Measurements from ENCODE around the gene MYO9A. TPM values are rescaled to one million over a fixed set of nuclear protein-coding genes. Genes with fewer than 3 reads are reported as not detected.
"Not testable (repeated sequence)": the region's sequence is repeated elsewhere in the genome, so short reads cannot be mapped to it uniquely, and the experiment has no call there.

Gene MYO9A
- total and polyA plus RNA-seq, 3 donors from 2014 or later: 68.9 to 126 (median 103) TPM

DNA sequence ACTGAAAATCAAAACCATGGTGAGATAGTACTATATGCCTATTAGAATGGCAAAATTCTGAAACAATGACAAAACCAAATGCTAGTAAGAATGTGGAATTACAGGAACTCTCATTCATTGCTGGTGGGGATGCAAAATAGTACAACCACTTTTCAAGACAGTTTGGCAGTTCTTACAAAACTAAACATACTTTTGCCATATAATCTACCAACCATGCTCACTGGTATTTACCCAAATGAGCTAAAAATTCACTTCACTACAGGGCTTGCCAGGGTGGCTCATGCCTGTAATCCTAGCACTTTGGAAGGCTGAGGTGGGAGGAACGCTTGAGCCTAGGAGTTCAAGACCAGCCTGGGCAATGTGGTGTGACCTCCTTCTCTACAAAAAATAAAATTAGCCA, 40.0 kb downstream of the MYO9A start:
- intact Hi-C loops (cut with DNase I; ENCODE audit: low total_unique reads): no loop called here
- no peak for DNase-seq
- Histone ChIP-seq H3K36me3 (ENCODE audit: low read depth, missing control alignments) (no peaks in the 10 kb centered on the region), H3K4me1 (no peaks in the 10 kb centered on the region), H3K4me3 (no peak overlapping the region), H3K27me3 (no peaks in the 10 kb centered on the region), H3K9me3 (no peaks in the 10 kb centered on the region), H3K27ac (no peak overlapping the region)
- 85 to 100% methylated on average over 1 of the region's 1 CpG for WGBS, 2 donors
- TF ChIP-seq, protein P1, sequence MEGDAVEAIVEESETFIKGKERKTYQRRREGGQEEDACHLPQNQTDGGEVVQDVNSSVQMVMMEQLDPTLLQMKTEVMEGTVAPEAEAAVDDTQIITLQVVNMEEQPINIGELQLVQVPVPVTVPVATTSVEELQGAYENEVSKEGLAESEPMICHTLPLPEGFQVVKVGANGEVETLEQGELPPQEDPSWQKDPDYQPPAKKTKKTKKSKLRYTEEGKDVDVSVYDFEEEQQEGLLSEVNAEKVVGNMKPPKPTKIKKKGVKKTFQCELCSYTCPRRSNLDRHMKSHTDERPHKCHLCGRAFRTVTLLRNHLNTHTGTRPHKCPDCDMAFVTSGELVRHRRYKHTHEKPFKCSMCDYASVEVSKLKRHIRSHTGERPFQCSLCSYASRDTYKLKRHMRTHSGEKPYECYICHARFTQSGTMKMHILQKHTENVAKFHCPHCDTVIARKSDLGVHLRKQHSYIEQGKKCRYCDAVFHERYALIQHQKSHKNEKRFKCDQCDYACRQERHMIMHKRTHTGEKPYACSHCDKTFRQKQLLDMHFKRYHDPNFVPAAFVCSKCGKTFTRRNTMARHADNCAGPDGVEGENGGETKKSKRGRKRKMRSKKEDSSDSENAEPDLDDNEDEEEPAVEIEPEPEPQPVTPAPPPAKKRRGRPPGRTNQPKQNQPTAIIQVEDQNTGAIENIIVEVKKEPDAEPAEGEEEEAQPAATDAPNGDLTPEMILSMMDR (IDR thresholded peaks at IDR 0.05): no peak
- no peak for TF ChIP-seq POLR2A (IDR thresholded peaks at IDR 0.05)

DNA sequence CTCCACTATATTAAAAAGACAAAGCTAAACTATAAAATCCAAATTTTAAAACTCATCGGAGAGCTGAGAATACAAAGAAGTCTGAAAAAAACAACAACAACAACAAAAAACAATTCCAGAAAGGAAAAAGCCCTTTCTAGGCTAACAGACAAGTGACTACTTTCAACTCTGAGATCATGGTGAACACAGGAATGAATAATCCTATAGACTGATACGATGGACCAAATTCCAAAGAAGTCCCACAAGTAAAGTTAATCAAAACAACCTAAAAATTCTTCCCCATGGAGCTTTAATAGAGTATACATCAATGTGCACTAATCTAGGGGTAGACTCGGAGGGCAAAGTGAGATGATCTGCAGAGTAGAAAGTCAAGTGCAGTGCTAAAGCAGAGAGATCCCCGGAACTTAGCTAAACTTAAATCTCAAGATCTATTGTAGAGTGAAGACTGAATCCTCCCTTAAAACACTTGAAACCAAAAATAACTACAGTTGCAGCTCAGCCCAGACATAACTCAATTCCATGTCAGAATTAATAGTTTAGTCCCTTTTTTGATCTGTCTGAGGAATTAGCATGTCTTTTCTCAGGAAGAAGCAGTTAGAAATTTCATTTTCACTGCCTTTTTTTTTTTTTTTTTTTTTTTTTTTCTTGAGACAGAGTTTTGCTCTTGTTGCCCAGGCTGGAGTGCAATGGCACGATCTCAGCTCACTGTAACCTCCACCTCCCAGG, 43.5 kb downstream of the MYO9A start:
- Histone ChIP-seq H3K27ac (no peak overlapping the region), H3K36me3 (ENCODE audit: low read depth, missing control alignments) (no peaks in the 10 kb centered on the region), H3K27me3 (no peaks in the 10 kb centered on the region), H3K4me1 (no peaks in the 10 kb centered on the region), H3K4me3 (no peak overlapping the region), H3K9me3 (no peaks in the 10 kb centered on the region)
- intact Hi-C loops (cut with DNase I; ENCODE audit: low total_unique reads): no loop called here
- 85 to 87% methylated on average over 5 of the region's 5 CpGs for WGBS, 2 donors
- TF ChIP-seq POLR2A (IDR thresholded peaks at IDR 0.05): no peak
- TF ChIP-seq, protein P1 (IDR thresholded peaks at IDR 0.05): no peak
- DNase-seq: no peak

DNA sequence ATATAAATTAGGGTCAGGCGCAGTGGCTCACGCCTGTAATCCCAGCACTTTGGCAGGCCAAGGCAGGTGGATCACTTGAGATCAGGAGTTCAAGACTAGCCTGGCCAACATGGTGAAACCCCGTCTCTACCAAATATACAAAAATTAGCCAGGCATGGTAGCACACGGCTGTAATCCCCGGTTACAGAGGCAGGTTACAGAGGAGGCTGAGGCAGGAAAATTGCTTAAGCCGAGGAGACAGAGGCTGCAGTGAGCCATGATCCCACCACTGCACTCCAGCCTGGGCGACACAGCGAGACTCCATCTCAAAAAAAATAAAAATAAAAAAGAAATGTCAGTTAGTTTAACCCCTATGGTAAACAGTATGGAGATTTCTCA, 46.5 kb downstream of the MYO9A start:
- H3K4me1 ChIP-seq; DNase-seq; intact Hi-C loops (cut with DNase I; ENCODE audit: low total_unique reads); H3K4me3 ChIP-seq; H3K9me3 ChIP-seq; H3K36me3 ChIP-seq (ENCODE audit: low read depth, missing control alignments); H3K27ac ChIP-seq; H3K27me3 ChIP-seq: not testable (repeated sequence)
- whole genome bisulfite sequencing, 2 donors: 92 to 93% methylated on average over 8 of the region's 8 CpGs

DNA sequence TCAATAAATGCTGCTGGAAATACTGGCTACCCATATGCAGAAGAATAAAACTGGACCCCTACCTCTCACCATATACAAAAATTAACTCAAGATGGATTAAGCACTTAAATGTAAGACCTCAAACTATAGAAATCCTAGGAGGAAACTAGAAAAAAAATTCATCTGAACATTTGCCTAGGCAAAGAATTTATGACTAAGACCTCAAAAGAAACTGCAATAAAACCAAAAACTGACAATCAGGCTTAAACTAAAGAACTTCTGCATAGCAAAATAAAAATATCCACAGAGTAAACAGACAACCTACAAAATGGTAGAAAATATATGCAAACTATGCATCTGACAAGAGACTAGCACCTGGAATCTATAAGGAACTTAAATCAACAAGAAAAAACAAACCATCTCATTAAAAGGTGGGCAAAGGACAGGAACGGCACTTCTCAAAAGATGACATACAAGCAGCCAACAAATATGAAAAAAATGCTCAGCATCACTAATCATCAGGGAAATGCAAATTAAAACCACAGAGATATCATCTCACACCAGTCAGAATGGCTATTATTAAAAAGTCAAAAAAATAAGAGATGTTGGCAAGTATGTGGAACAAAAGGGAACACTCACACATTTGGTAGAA, 47.0 kb downstream of the MYO9A start:
- Histone ChIP-seq H3K9me3 (no peaks in the 10 kb centered on the region), H3K27me3 (no peaks in the 10 kb centered on the region), H3K4me1 (no peaks in the 10 kb centered on the region), H3K27ac (no peak overlapping the region), H3K36me3 (ENCODE audit: low read depth, missing control alignments) (no peaks in the 10 kb centered on the region), H3K4me3 (no peak overlapping the region)
- intact Hi-C loops (cut with DNase I; ENCODE audit: low total_unique reads): no loop called here
- TF ChIP-seq, protein P1 (IDR thresholded peaks at IDR 0.05): no peak
- TF ChIP-seq POLR2A (IDR thresholded peaks at IDR 0.05): no peak
- WGBS, 2 donors: 90 to 93% methylated on average over 1 of the region's 1 CpG
- DNase-seq: no peak

DNA sequence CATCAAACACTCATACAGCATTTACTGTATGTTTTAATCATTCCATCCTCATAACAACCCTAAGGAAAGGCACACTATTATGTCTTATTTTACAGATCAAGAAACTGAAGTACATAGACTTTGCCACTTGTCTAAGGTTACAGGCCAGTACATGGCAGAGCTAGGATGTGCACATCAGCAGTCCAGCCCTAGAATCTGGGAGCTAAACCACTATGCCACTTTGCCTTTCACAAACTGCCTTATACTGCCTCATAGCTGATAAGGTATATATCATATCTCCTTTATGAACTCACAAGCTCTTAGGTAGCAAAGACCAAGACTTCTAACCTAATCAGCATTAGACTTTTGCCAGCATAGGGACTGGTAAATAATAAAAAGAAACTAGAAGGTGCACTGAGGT, 49.1 kb downstream of the MYO9A start:
- no peak overlapping the region for H3K27ac ChIP-seq
- intact Hi-C loops (cut with DNase I; ENCODE audit: low total_unique reads): no loop called here
- no peaks in the 10 kb centered on the region for H3K27me3 ChIP-seq
- no peaks in the 10 kb centered on the region for H3K9me3 ChIP-seq
- no peak for DNase-seq
- no peaks in the 10 kb centered on the region for H3K36me3 ChIP-seq (ENCODE audit: low read depth, missing control alignments)
- TF ChIP-seq, protein P1 (IDR thresholded peaks at IDR 0.05): no peak
- no peak for TF ChIP-seq POLR2A (IDR thresholded peaks at IDR 0.05)
- H3K4me3 ChIP-seq: no peak overlapping the region
- H3K4me1 ChIP-seq: no peaks in the 10 kb centered on the region
